Measurements from ENCODE around the gene BCKDK. TPM values are rescaled to one million over a fixed set of nuclear protein-coding genes. Genes with fewer than 3 reads are reported as not detected.

Gene BCKDK
- total RNA-seq, 1 experiment from 2014 or later, result 47.7 TPM

- Histone ChIP-seq H3K9ac (ENCODE audit: low read length) (no peak overlapping the region), H3K27ac (ENCODE audit: low read length) (no peak overlapping the region), H3K36me3 (ENCODE audit: low read depth, low read length) (peaks cover 3% of the 10 kb centered on the region; the same call in 1 of the 2 replicates), H3K4me3 (ENCODE audit: low read length) (no peak overlapping the region), H3K4me1 (ENCODE audit: insufficient read depth, low read length) (peaks cover 7% of the 10 kb centered on the region; the same call in 1 of the 2 replicates), H3K4me2 (ENCODE audit: low read length) (no peak overlapping the region), H3K27me3 (ENCODE audit: low read length) (no peaks in the 10 kb centered on the region), H3K9me3 (ENCODE audit: low read length) (no peaks in the 10 kb centered on the region), H3K79me2 (ENCODE audit: low read length) (peaks cover 23% of the 10 kb centered on the region), H3K9me2 (replicated peaks; ENCODE audit: low read length) (no peaks in the 10 kb centered on the region), H4K20me1 (ENCODE audit: low read length) (peaks cover 5% of the 10 kb centered on the region; the same call in 1 of the 2 replicates), H3F3A (ENCODE audit: low read length, unreplicated experiment) (no peaks in the 10 kb centered on the region), H2AFZ (ENCODE audit: low read length) (no peak overlapping the region)
- CTCF ChIA-PET, result no interaction called here
- ATAC-seq (no peak), DNase-seq (no peak)
- TF ChIP-seq EZH2 (IDR thresholded peaks at IDR 0.05; ENCODE audit: low read length, unreplicated experiment), result no peak
- TF ChIP-seq CTCF (conservative IDR thresholded peaks at IDR 0.05; ENCODE audit: low read depth, low read length), result no peak
- TF ChIP-seq EZH2phosphoT487 (IDR thresholded peaks at IDR 0.05; ENCODE audit: borderline replicate concordance, low read length), result no peak
- no TSS peak for BruUV-seq (replicated peaks)
- POLR2A ChIA-PET (ENCODE audit: unreplicated experiment), result no interaction called here
- intact Hi-C loops (cut with micrococcal nuclease), result loop anchor here (5.0 kb wide), 1 partner anchor 777 kb away; no protein-coding TSS in a partner anchor
These were observed 17.6 kb upstream of the BCKDK start for GRCh38 chr16:31090540-31090939.

GRCh38 chr16:31092330-31092729 lies 15.9 kb upstream of the BCKDK start:
- no peak for DNase-seq
- H3K4me2 ChIP-seq (ENCODE audit: low read length), result no peak overlapping the region
- TF ChIP-seq EZH2 (IDR thresholded peaks at IDR 0.05; ENCODE audit: low read length, unreplicated experiment), result no peak
- no peak for TF ChIP-seq EZH2phosphoT487 (IDR thresholded peaks at IDR 0.05; ENCODE audit: borderline replicate concordance, low read length)
- TF ChIP-seq CTCF (conservative IDR thresholded peaks at IDR 0.05; ENCODE audit: low read depth, low read length), result no peak
- ChIA-PET CTCF (interaction anchor here (0.7 kb wide), 1 partner anchor 107 kb away, joined by 4 read pairs; the partner anchor contains the start of gene HSD3B7), POLR2A (ENCODE audit: unreplicated experiment) (no interaction called here)
- H3K36me3 ChIP-seq (ENCODE audit: low read depth, low read length), result peaks cover 3% of the 10 kb centered on the region; the same call in 1 of the 2 replicates
- H3K27ac ChIP-seq (ENCODE audit: low read length), result no peak overlapping the region
- peaks cover 5% of the 10 kb centered on the region; the same call in 1 of the 2 replicates for H4K20me1 ChIP-seq (ENCODE audit: low read length)
- intact Hi-C loops (cut with micrococcal nuclease), result loop anchor here (5.0 kb wide), 1 partner anchor 775 kb away; no protein-coding TSS in a partner anchor
- H3K9ac ChIP-seq (ENCODE audit: low read length), result no peak overlapping the region
- H2AFZ ChIP-seq (ENCODE audit: low read length), result no peak overlapping the region
- no peak overlapping the region for H3K4me3 ChIP-seq (ENCODE audit: low read length)
- no peak for ATAC-seq
- H3K27me3 ChIP-seq (ENCODE audit: low read length), result no peaks in the 10 kb centered on the region
- H3K4me1 ChIP-seq (ENCODE audit: insufficient read depth, low read length), result peaks cover 7% of the 10 kb centered on the region; the same call in 1 of the 2 replicates
- no TSS peak for BruUV-seq (replicated peaks)
- peaks cover 23% of the 10 kb centered on the region for H3K79me2 ChIP-seq (ENCODE audit: low read length)
- H3K9me3 ChIP-seq (ENCODE audit: low read length), result no peaks in the 10 kb centered on the region
- no peaks in the 10 kb centered on the region for H3F3A ChIP-seq (ENCODE audit: low read length, unreplicated experiment)
- H3K9me2 ChIP-seq (replicated peaks; ENCODE audit: low read length), result no peaks in the 10 kb centered on the region

GRCh38 chr16:31093132-31093703 lies 15.0 kb upstream of the BCKDK start:
- no peak overlapping the region for H3K27ac ChIP-seq (ENCODE audit: low read length)
- intact Hi-C loops (cut with micrococcal nuclease), result loop anchor here (5.0 kb wide), 1 partner anchor 774 kb away; no protein-coding TSS in a partner anchor
- DNase-seq, result peak; percentile 54

More at GRCh38 chr16:31093132-31093703, 15.0 kb upstream of the BCKDK start:
- no peaks in the 10 kb centered on the region for H3K9me3 ChIP-seq (ENCODE audit: low read length)
- BruUV-seq (replicated peaks), result TSS peak; percentile 20
- peak overlapping the region; percentile 98 for H3K4me3 ChIP-seq (ENCODE audit: low read length)
- ChIA-PET POLR2A (ENCODE audit: unreplicated experiment) (no interaction called here), CTCF (interaction anchor here (0.6 to 0.7 kb wide), 2 partner anchors 36 to 108 kb away, joined by 3 to 4 read pairs; partner anchors contain the start of gene HSD3B7)
- peaks cover 5% of the 10 kb centered on the region; the same call in 1 of the 2 replicates for H4K20me1 ChIP-seq (ENCODE audit: low read length)
- H3K4me1 ChIP-seq (ENCODE audit: insufficient read depth, low read length), result peaks cover 7% of the 10 kb centered on the region; the same call in 1 of the 2 replicates
- peak; percentile 21 for ATAC-seq
- H3K9ac ChIP-seq (ENCODE audit: low read length), result peak overlapping the region; percentile 90; the same call in 1 of the 2 replicates
- H3K4me2 ChIP-seq (ENCODE audit: low read length), result peak overlapping the region; percentile 93
- H3K36me3 ChIP-seq (ENCODE audit: low read depth, low read length), result peaks cover 3% of the 10 kb centered on the region; the same call in 1 of the 2 replicates
- TF ChIP-seq EZH2 (IDR thresholded peaks at IDR 0.05; ENCODE audit: low read length, unreplicated experiment), result no peak
- no peak for TF ChIP-seq CTCF (conservative IDR thresholded peaks at IDR 0.05; ENCODE audit: low read depth, low read length)
- TF ChIP-seq EZH2phosphoT487 (IDR thresholded peaks at IDR 0.05; ENCODE audit: borderline replicate concordance, low read length), result no peak
- peaks cover 23% of the 10 kb centered on the region for H3K79me2 ChIP-seq (ENCODE audit: low read length)
- no peaks in the 10 kb centered on the region for H3K27me3 ChIP-seq (ENCODE audit: low read length)
- no peaks in the 10 kb centered on the region for H3K9me2 ChIP-seq (replicated peaks; ENCODE audit: low read length)
- H2AFZ ChIP-seq (ENCODE audit: low read length), result peak overlapping the region; percentile 59; the same call in 1 of the 2 replicates
- H3F3A ChIP-seq (ENCODE audit: low read length, unreplicated experiment), result no peaks in the 10 kb centered on the region
